Adipose tissue (tissue), 3 donors: ENCODE data around the gene BTBD9. TPM values are rescaled to one million over a fixed set of nuclear protein-coding genes. Genes with fewer than 3 reads are reported as not detected.
"Not testable (repeated sequence)": the region's sequence is repeated elsewhere in the genome, so short reads cannot be mapped to it uniquely, and the experiment has no call there.

Source experiments
- H3K27ac ChIP-seq: one replicate; pipeline ENCODE4 v1.5.1; 2013; ENCODE audit warnings: low read depth, low read length
- WGBS, 3 donors: extraction: QIAGEN DNeasy Blood & Tissue Kit; methylation state at CpG; one replicate each; pipeline ENCODE4 v1.1.7; 2013; 5-methylcytosine and 5-hydroxymethylcytosine counted together
- polyA plus RNA-seq, 3 donors: library from polyadenylated mRNA; stranded (reverse); fragments of 200-250 nt; gene quantifications; one replicate each; pipeline ENCODE4 v1.2.3, GENCODE V29; 2013
- donor health status: healthy with polysubstance abuse.
- donor health status: Bipolar disorder and iron deficiency.
- donor health status: healthy.

Gene BTBD9
- polyA plus RNA-seq, 3 donors, result 2.4 to 2.5 (median 2.4) TPM

- WGBS, 3 donors, result 83 to 88% (median 86%) methylated on average over 3 of the region's 3 CpGs
- no peak overlapping the region for H3K27ac ChIP-seq
These were observed 289.9 kb downstream of the BTBD9 start for GRCh38 chr6:38349795-38350194.

DNA sequence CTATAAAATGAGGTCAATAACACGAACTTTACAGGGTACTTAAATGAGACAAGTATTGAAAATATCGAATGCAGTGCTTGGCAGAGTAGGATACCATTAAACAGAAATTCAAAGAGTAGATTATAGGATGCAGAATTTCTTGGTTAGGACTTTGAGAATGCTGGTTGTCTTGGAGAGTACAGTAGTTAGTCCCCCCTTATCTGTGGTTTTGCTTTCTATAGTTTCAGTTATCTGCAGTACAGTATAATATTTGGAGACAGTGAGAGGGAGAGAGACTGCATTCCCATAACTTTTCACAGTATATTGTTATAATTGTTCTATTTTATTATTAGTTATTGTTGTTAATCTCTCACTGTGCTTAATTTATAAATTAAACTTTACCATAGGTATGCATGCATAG is 290.5 kb downstream of the BTBD9 start:
- WGBS, 3 donors, result 89 to 93% (median 91%) methylated on average over 2 of the region's 2 CpGs
- H3K27ac ChIP-seq, result no peak overlapping the region

DNA sequence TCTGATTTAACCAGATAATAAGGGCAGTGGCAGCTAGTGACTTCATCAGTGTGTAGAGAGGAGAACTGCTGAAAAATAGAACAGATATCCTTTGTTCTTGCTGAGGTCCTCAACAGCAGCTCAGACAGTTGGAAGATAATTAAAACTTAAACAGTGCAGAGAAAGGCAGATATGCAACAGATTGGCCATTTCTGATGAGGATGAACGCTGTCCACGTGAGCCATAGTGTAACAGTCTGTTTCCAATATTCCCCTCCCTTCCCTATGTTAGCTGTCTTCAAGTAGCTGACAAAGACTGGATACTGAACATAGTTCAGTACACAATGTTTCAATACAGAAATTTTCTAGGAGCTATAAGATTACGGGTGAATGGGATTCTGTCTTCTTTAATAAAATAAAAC is 291.4 kb downstream of the BTBD9 start:
- 84 to 91% (median 88%) methylated on average over 3 of the region's 3 CpGs for WGBS, 3 donors
- H3K27ac ChIP-seq, result no peak overlapping the region

DNA sequence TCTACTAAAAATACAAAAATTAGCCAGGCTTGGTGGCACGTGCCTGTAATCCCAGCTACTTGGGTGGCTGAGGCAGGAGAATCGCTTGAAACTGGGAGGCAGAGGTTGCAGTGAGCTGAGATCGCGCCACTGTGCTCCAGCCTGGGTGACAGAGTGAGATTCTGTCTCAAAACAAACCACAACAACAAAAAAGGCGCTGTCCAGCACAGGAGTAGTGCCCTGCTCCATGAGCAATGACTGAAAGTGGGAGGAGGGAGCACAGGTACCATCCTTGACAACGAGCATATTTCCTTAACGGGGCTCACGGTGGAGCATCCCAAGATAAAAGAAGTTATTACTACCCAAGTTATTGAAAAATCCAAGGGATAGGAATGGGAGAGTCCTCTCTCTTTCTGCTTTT is 291.9 kb downstream of the BTBD9 start:
- H3K27ac ChIP-seq, result not testable (repeated sequence)
- 92 to 93% (median 93%) methylated on average over 8 of the region's 8 CpGs for whole genome bisulfite sequencing, 3 donors

- 85 to 91% (median 88%) methylated on average over 5 of the region's 5 CpGs for WGBS, 3 donors
These were observed 293.2 kb downstream of the BTBD9 start for GRCh38 chr6:38346291-38347079.

GRCh38 chr6:38345586-38345985 is 294.1 kb downstream of the BTBD9 start:
- 65 to 71% (median 69%) methylated on average over 5 of the region's 5 CpGs for WGBS, 3 donors
- no peak overlapping the region for H3K27ac ChIP-seq

More at GRCh38 chr6:38346291-38347079, 293.2 kb downstream of the BTBD9 start:
- no peak overlapping the region for H3K27ac ChIP-seq

- 92 to 100% (median 98%) methylated on average over 1 of the region's 1 CpG for WGBS, 3 donors
- no peak overlapping the region for H3K27ac ChIP-seq
These were observed 298.2 kb downstream of the BTBD9 start for GRCh38 chr6:38341496-38341895.

DNA sequence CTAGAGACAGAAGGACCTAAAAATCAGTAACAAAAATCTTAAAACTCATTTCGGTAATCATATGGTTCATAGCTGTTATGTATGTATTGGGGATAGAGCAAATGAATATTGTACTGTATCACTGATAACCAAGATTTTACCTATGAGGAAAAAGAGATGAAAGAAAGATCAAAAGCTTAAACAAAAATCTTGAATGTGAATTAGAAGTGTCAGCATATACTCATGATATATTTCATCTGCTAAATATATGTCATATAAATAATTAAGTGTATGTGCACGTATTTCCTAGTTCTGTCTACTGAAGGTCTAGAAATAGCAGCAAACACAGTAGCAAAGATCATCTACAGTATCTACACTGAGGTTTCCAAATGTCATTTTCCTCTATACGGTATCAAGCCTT is 299.8 kb downstream of the BTBD9 start:
- H3K27ac ChIP-seq, result no peak overlapping the region
- WGBS, 3 donors, result 87 to 95% (median 88%) methylated on average over 3 of the region's 3 CpGs

GRCh38 chr6:38337819-38338465 is 301.8 kb downstream of the BTBD9 start:
- H3K27ac ChIP-seq, result no peak overlapping the region
- WGBS, 3 donors, result 93 to 97% (median 94%) methylated on average over 5 of the region's 5 CpGs

GRCh38 chr6:38336922-38337321 is 302.8 kb downstream of the BTBD9 start:
- no peak overlapping the region for H3K27ac ChIP-seq
- 71 to 90% (median 90%) methylated on average over 1 of the region's 1 CpG for WGBS, 3 donors

- WGBS, 3 donors, result 62 to 84% (median 73%) methylated on average over 1 of the region's 1 CpG
- no peak overlapping the region for H3K27ac ChIP-seq
These were observed 312.9 kb downstream of the BTBD9 start for GRCh38 chr6:38326837-38327236.

- 86 to 92% (median 91%) methylated on average over 1 of the region's 1 CpG for WGBS, 3 donors
These were observed 316.5 kb downstream of the BTBD9 start for GRCh38 chr6:38323216-38323615.

GRCh38 chr6:38322138-38322537 is 317.6 kb downstream of the BTBD9 start:
- no peak overlapping the region for H3K27ac ChIP-seq
- 83 to 92% (median 90%) methylated on average over 2 of the region's 2 CpGs for WGBS, 3 donors

More at GRCh38 chr6:38323216-38323615, 316.5 kb downstream of the BTBD9 start:
- no peak overlapping the region for H3K27ac ChIP-seq

- WGBS, 3 donors, result 74 to 85% (median 84%) methylated on average over 6 of the region's 6 CpGs
- no peak overlapping the region for H3K27ac ChIP-seq
These were observed 318.9 kb downstream of the BTBD9 start for GRCh38 chr6:38320843-38321242.

GRCh38 chr6:38320358-38320757 is 319.4 kb downstream of the BTBD9 start:
- WGBS, 3 donors, result 58 to 79% (median 73%) methylated on average over 3 of the region's 3 CpGs
- no peak overlapping the region for H3K27ac ChIP-seq

GRCh38 chr6:38319256-38320212 is 320.2 kb downstream of the BTBD9 start:
- WGBS, 3 donors, result 90 to 94% (median 90%) methylated on average over 11 of the region's 11 CpGs
- H3K27ac ChIP-seq, result no peak overlapping the region

- H3K27ac ChIP-seq, result no peak overlapping the region
- 88 to 100% (median 95%) methylated on average over 1 of the region's 1 CpG for WGBS, 3 donors
These were observed 323.4 kb downstream of the BTBD9 start for GRCh38 chr6:38316099-38316868.

DNA sequence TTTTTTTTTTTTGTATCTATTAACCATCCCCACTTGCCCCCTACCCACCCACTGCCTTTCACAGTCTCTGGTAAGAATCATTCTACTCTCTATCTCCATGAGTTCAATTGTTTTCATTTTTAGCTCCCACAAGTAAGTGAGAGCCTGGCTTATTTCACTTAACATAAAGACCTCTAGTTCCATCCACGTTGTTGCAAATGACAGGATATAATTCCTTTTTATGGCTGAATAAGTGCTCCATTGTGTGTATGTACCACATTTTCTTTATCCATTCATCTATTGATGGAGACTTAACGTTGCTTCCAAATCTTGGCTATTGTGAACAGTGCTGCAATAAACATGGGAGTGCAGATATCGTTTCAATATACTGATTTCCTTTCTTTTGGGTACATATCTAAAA is 328.5 kb downstream of the BTBD9 start:
- WGBS, 3 donors, result 77 to 82% (median 78%) methylated on average over 3 of the region's 3 CpGs
- no peak overlapping the region for H3K27ac ChIP-seq
